Measurements from ENCODE around the gene CDK6. TPM values are rescaled to one million over a fixed set of nuclear protein-coding genes. Genes with fewer than 3 reads are reported as not detected.
A peak's percentile ranks its signal among the peaks of the same experiment; 100 is the strongest.
"Not testable (repeated sequence)": the region's sequence is repeated elsewhere in the genome, so short reads cannot be mapped to it uniquely, and the experiment has no call there.

The CDK6 gene
- 25.8 and 43.3 TPM in 2 replicates for total RNA-seq (2014; rRNA removed; shearing (Covaris generic))

DNA sequence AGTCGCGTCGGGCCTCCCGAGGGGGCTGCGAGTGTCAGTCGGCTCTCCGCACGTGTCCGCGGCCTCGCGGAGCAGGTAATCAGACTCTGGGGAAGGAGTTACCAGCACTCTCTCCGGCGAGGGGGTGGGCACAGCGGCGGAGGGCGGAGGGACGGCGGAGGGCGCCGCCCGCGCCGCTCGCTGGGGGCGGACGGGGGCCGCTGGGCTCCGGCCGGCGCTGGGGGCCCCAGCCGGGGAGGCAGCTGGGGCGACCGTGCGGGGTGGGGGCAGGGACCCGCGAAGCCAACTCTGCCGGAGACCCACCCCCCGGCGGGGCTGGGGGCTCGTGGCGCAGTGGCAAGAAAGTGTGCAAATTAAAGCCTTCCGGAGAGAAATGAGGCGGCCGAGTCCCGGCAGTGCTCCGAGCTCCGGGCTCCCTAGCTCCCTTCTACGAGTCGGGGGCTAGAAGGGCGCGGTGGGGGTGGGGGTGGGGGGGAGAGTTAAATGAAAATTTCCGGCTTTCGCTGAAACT lies at the start of gene CDK6:
CDK6 (minus strand) TSS at position 85 of the 511 bp plus-strand sequence. CDS start 3,250 bp downstream, outside the sequence.
- DNase-seq (ENCODE audit: low read depth): peak; percentile 73

DNA sequence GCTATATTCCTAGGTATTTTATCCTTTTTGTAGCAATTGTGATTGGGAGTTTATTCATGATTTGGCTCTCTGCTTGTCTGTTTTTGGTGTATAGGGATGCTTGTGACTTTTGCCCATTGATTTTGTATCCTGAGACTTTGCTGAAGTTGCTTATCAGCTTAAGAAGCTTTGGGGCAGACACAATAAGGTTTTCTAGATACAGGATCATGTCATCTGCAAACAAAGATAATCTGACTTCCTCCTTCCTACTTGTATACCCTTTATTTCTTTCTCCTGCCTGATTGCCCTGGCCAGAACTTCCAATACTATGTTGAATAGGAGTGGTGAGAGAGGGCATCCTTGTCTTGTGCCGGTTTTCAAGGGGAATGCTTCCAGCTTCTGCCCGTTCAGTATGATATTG lies 49.7 kb upstream of the CDK6 start:
- DNase-seq (ENCODE audit: low read depth): not testable (repeated sequence)

DNA sequence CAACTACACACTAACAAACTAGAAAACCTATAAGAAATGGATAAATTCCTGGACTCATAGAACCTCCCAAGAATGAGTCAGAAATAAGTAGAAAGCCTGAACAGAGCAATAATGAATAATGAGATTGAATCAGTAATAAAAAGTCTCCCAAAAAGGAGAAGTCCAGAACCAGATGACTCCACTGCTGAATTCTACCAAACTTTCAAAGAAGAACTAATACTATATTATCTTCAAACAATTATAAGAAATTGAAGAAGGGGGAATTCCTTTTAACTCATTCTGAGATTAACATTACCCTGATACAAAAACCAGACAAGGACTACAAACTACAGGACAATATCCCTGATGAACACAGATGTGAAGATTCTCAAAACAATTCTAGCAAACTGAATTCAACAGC lies 47.8 kb upstream of the CDK6 start:
- DNase-seq (ENCODE audit: low read depth): no peak

DNA sequence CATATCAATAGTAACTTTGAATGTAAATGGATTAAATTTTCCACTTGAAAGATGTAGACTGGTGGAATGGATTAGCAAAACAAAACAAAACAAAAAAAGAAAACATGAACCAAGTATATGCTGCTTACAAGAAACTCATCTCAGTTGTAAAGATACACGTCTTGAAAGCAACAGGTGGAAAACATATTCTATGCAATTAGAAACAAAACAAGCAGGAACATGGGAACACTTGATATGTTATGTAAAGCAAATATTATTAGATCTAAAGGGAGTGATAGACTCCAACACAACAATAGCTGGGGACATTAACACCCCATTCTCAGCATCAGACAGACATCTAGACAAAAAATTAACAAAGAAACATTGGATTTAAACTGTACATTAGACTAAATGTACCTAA lies 46.4 kb upstream of the CDK6 start:
- no peak for DNase-seq (ENCODE audit: low read depth)

DNA sequence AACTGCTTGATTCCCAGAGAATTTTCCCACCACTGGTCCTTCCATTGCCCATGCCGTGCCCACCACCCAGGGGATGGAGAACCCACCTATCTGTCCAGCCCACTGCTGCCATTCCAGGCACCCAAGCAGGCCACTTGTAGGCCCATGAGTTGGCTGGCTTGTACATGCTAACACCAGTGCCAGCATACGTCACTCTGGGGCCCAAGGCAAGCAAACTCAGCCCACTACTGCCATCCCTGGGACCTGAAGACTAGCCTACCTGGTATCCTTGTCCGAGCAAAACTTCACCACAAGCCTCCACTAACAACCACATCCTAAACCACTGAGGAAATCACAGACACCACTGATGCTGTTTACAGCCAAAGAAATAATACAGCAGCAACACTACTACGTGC lies 44.7 kb upstream of the CDK6 start:
- peak; percentile 5 for DNase-seq (ENCODE audit: low read depth)

DNA sequence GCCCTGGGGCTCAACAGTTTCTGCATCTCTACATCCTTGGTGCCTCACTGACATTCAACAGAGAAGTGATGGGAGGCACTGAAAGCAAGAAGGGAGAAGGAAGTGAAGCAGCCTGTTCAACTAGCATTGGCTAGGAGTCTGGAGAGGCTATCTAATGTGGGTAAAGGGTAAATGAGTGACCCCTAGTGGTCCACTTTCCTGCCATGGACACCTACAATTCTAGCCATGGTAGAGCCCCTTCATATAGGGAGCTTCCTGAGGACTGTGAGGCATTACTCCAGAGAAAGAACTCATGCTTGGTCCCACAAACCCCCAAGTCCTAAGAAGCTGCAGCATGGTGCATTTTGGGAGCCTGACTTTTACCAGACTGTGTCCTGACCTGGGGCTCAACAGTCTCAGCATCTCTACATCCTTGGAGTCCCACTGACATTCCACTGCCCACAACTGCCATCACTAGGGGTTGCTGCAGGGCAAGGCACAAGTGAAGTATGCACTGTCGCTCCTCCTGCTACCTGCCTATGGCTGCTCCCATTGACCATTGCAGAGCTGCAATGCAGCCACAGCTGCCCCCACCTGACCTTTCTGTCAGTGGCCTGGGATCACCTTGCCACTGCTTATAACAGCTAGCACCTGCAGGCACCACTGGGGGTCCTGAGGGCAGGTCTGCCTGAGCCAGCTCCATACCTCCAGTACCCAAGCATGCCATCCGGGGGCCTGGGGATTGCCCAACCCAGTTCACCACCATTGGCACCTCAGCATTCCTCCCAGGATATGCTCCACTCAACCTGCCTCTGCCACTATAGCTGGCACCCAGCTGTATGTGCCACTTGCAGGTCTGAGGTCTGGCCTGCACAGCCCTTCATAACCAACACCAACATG lies 44.1 kb upstream of the CDK6 start:
- DNase-seq (ENCODE audit: low read depth): peak; percentile 47

DNA sequence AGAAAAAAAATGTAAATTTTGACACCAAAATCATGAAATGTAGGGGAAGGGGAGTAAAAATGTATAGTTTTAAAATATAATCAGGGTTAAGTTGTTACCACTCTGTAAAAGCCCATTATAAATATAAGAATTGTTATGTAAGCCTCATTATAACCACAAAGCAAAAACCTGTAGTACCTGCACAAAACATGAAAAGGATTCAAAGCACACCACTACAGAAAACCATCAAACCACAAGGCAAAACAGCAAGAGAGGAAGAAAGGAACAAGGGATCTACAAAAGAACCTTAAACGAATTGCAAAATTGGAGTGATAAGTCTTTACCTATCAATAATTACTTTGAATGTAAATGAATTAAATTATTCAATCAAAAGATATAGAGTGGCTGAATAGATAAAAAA lies 41.0 kb upstream of the CDK6 start:
- DNase-seq (ENCODE audit: low read depth): no peak

DNA sequence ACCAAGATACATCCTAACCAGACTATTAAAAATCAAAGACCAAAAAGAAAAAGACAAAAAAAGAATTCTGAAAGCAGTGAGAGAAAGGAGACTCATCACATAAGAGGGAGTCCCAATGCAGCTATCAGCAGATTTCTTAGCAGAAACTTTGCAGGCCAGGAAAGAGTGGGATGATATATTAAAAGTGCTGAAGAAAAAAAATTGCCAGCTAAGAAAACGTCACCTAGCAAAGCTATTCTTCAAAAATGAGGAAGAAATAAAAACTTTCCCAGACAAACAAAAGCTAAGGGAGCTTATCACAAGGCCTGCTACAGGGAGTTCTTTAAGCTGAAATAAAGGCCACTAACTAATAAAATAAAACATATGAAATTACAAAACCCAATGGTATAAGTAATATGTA lies 40.5 kb upstream of the CDK6 start:
- DNase-seq (ENCODE audit: low read depth): no peak

DNA sequence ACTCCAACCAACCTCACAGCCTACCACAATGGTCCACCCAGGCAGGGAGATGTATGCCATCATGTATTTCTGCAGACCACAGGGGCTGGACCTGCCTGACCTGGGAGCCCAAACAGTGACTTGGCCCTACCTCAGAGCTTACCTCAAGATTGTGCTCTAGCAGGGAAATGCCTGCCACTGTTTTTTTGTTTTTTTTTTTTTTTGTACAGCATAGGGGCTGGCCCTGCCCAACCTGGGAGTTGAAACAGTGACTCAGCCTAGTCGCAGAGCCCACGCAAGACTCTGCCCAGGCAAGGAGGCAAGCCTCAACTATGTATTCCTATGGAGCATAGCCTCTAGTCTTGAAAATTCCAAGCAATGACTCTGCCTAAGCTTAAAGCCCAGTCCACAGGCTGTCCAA lies 39.3 kb upstream of the CDK6 start:
- peak; percentile 70 for DNase-seq (ENCODE audit: low read depth)

DNA sequence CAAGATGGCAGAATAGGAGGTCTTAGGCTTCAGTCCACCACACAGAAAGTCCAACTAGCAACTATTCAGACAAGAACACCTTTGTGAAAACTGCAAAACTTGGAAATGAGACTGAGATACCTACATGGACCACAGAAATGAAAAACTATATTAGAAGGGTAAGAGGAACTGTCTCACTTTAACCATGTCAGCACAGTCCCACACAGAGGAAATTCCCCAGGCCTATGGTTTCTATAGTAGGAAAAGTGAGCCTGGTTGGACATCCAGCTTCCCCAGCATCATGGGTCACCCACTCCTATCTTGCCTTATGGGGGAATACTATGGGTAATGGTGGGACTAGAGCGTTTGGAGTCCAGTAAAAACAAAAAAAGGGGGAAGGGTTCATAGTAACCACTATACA lies 38.8 kb upstream of the CDK6 start:
- no peak for DNase-seq (ENCODE audit: low read depth)

DNA sequence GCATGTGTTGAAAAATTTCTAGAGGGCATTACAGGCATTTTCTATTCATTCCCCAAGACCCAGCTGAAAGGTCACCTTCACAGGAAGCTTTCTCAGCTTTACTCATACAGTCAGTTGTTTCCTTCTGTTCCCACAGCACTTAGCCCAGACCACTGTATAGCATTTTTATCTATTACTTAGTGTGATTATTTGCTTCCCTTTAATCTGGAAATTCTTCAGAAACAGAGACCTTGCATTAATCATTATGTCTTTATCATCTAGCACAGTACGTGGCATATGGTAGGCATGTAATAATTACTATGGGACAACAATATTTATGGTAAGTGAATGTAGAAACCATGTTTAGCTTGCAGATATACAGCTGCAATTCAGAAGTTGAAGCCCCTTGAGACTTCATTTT lies 38.2 kb upstream of the CDK6 start:
- peak; percentile 33 for DNase-seq (ENCODE audit: low read depth)

DNA sequence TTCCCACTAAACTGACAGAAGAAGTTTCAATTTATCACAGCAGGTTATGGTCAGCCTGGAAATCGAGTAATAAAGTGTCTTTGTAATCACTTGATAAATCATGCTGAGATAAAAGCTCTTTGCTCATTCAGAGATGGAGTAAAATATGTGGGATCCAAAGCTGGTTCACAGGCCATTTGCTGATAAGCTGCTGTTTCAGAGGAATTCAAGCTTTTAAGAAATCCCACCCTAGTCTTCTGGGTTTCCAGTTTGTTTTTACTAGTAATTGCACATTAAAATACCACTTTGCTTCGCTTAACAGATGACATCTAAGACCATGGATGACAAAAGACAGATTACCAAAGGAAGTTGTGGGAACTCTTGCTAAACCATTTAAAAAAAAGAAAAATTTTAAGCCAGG lies 37.4 kb upstream of the CDK6 start:
- peak; percentile 25 for DNase-seq (ENCODE audit: low read depth)

DNA sequence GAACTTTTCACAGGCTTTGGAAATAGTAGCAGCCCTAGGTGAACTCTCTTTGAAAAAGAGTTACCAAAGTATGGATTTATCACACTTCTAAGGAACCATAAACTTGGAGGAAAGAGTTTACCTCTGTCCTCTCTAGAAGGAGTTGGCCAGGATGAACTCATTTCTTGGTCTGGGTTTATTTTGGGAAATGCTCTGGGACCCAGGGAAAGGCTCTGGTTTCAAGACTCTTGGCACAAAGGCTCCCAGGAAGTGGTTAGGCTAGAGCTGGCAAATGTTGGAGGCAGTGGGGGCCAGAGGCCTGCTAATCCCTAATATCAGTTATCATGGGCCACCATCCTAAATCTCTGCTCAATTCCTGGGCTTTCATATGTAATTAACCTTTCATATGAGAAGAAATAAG lies 36.3 kb upstream of the CDK6 start:
- DNase-seq (ENCODE audit: low read depth): peak; percentile 75

DNA sequence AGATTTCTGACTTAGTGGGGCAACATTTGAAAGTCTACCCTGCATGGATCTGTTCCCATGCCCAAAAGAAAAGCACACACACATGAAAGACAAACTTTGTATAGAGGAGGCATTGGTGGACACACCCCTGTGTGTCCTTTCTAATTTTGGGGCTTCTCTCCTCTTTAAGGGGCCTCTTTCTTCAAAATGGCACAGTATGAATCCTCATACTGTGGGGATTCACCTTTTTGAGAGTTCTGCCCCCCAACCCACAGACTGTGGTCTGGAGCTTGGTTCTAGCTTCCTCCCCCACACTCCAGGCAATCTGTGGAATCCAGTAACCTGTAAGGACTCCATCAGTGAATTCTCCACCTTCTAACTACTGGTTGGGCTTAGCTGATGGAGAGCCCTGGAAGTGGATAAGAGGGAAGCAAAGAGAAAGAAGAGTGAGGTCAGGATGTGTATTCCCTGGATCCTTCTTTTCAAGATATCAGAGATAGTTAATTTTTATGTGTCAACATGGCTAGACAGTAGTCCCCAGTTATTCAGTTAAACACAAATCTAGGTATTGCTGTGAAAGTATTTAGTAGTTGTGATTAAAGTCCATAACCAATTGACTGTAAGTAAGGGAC lies 32.4 kb upstream of the CDK6 start:
- no peak for DNase-seq (ENCODE audit: low read depth)

DNA sequence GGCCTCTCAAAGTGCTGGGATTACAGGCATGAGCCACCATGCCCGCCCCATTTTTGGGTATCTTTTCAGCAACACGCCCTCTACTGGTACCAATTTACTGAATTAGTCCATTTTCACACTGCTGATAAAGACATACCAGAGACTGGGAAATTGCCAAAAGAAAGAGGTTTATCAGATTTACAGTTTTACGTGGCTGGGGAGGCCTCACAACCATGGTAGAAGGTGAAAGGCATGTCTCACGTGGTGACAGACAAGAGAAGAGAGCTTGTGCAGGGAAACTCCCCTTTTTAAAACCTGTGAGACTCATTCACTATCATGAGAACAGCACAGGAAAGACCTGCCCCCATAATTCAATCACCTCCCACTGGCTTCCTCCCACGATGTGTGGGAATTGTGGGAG lies 27.8 kb upstream of the CDK6 start:
- DNase-seq (ENCODE audit: low read depth): peak; percentile 9

DNA sequence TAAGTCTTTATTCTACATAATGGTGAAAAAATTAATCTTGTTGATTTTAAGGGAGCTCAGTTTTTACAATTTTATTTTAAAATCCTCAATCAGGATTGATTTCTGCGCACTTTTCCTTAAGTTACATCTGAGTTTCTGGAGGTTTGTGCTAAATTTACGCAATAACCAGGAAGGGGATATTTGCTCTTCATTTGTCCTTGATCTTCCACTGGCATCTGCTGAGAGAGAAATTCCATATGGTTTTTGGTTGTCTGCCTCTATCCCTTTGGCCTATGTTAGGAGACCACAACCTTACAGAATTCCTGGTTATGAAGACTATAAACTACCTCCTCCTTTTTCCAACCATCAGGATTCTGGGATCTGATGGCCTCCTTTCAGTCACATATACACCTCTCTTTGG lies 20.1 kb upstream of the CDK6 start:
- no peak for DNase-seq (ENCODE audit: low read depth)

DNA sequence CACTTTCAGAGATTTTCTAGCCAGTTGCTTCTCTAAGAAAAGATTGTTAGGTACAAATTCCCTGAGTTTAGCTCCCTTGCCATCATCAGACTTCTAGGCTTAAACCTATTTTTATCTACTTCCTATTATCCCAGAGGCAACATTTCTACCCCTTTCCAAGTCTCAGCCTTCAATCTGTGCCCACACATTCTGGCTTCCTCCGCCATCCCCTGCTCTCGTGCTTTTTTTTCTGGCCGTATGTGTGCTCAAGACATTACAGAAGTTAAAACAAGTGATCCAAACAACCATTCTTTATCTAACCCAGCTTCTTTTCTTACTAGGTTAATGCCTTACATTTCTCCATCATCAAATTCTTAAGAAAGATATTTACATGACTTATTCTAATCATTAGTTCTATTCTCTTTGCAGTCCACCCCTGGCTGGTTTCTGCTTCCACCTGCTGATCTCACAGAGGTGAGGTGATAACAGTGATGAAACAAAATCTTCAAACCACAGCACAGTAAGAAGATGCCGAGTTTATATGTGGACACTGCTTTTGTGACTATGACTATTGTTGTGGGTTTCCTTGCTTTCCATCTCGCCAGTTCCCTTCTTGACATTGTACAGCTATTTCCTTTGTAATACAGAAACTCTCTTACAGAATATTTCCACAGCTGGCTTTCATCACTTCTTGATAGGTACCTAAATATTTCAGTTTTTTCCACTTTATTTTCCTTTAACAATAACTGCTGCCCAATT lies 18.3 kb upstream of the CDK6 start:
- no peak for DNase-seq (ENCODE audit: low read depth)

DNA sequence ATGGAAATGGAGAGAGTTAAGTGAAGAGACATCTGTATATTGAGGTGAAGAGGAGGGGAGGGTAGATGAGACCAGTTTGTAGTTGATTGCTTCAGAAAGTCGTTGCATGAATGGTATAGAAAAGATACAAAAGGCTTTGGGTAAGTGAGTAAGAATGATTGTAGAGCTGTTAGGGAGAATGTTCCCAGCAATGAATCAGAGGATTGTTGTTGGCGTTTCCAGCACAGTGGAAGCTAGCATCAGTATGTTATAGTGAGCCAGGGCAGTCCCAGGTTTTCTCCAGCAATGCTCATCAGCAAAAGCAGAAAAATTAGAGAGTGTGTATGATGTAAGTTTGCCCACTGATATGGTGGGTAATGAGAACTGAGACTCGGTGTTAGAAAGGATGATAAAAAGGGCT lies 15.4 kb upstream of the CDK6 start:
- no peak for DNase-seq (ENCODE audit: low read depth)

DNA sequence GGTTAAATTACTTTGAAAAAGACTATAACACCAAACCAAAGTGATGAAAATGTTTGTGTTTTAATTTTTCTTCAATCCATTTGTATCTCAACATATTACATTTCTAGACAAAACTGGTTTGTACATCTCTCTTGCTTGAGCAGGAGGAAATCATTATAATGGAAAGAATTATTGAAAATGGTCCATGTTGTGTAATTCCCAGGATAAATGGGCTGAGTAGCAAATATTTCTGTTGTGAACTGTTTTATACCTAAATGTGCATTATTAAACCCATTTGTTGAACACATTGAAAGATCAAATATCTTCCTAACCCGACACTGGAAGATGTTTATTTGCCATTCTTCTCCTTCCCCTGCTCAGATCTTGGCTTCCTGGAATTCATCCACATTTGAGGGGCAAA lies 14.1 kb upstream of the CDK6 start:
- no peak for DNase-seq (ENCODE audit: low read depth)

DNA sequence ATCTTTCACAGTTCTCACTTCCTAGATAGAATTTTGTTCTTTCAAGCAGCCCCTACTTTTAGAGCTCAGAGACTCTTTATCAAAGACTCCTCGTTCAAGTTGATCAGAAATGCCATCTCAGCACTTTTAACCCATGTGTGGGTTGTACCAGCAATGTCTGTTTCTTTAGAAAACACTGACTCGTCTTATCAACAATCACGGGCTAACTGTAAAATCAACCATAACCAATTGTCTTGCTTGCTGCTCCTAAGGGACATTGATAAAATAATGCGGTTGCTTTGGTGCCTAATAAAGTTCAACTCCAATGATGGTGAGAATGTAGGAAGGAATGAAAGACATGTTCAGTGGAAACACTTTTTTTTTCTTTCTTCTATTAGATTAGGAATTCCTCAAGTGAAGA lies 12.9 kb upstream of the CDK6 start:
- no peak for DNase-seq (ENCODE audit: low read depth)

DNA sequence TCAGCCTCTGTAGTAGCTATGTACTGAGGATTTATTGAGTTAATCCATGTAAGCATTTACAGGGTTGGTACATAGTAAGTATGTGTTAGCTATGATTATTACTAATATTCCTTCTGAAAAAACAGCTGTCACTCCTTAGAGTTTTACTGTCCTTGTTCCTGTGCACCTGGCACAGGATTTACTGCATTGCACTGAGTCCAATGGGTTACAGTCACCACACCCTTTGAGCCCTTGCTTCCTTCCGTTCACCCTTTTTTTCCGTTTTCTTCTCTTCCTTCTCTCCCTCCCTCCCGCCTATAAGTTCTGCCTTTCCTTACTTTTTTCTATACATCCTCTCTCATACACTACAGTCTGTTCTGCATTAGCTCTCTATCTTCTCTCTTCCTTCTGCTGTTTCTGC lies 12.5 kb upstream of the CDK6 start:
- DNase-seq (ENCODE audit: low read depth): no peak

DNA sequence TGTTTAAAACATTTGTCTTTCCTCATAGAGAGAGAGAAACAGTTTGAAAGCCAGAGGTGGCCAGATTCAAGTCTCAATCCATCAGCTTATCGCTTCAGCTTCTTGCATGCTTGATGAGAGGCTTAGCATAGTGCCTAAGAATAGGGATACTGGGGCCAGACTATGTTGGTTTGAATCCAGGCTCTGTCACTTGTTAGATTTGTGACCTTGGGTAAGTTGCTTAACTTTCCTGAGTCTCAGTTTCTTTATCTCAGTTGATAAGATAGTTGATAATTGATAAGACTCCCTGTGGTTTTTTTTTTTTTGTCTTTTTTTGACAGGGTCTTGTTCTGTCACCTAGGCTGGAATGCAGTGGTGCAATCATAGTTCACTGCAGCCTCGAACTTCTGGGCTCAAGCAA lies 12.1 kb upstream of the CDK6 start:
- DNase-seq (ENCODE audit: low read depth): no peak

DNA sequence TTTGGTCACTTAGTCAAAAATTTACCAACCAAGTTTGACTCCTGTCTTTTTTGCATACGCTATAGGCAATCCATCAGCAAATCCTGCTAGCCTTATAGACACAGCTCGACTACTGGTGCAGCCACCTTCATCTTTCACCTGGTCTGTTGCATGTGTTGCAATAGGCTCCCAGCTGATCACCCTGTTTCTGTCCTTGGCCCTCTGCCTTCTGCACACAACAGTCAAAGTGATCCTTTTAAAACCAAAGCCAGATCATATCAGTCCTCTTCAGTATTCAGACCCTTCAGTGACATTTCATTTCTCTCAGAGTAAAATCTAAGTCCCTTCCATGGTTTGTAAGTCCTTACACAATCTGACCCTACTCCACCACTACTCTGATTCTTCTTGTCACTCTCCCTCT lies 10.9 kb upstream of the CDK6 start:
- DNase-seq (ENCODE audit: low read depth): no peak

All from M059J (cell line).